ENCODE results near the gene TCF4.

The TCF4 gene

DNA sequence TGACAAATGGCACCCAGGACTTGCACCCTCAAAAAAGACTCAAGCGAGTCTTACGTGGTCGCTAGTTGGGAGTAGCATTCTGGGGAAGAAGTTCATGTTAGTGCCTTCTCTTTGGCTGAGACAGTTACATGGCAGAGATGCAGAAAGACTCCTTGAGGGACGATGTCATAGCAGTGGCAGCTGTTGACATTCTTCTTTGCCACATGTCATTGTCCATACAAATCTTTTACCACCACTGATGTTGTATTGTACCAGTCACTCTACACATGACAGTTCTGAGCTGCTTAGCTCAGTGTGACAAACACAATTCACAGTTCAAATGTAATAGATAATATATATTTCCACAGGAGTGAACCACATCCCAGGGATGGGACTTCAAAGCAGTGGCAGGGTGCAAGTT is 197.1 kb downstream of the TCF4 start:
- no peak for DNase-seq (ENCODE audit: low spot score)

DNA sequence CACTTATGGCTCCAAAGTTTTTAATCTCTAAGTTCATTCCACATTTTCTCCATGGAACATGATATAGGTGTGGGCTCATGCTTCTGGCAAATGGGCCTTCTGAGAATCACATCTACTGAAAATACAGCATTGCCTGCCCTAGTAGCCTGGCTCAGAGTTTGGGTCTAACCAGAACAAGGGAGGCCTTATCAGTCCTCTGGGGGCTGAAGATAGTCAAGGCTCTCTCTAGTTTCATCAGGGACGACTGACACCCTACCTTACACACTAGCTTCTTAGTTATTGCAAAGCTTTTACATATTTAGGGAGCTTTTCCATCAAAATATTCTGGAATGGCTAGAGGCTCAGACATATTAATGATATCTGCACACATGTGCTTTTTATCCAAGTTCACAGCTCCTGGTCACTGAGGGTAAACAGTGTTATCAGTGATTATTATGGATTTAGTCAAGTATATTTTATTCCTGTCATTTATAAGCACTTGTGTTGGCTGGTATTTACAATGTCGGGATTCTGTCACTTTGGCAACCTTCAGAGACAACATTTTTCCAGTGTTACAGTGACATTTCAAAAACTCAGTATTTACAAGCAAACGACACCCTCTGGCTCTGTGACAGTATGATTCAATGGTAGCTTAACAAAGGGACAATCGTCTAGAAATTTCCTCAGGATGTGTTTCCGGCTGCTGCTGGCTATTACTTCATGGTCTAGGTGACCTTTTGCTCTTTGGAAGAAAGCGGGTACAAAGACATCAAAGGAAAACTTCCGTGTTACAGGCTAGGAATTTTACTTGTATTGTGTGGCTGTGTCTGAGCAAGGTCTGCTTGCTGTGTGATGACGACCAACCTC is 200.6 kb downstream of the TCF4 start:
- DNase-seq (ENCODE audit: low spot score), result no peak

GRCh38 chr18:55386545-55386944 is 201.4 kb downstream of the TCF4 start:
- DNase-seq (ENCODE audit: low spot score), result no peak

DNA sequence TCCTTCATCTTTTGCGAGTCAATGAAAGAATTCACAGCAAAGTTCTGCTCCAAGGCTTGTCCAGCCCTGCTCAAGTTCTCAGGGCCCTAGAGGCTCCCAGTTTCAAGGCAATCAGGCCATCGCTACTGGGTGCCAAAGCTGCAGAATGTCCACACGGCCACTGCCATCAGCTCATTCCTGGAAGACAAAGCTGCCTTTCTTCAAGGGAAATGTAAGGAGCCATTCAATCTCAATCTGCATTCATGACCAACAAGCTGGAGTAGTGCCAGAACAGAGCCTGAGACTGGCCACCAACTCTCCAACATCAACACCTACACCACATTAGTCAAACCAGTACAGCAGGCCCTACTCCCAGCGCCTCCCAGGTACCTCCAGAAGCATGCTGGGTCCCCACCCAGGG is 202.2 kb downstream of the TCF4 start:
- DNase-seq (ENCODE audit: low spot score), result no peak

DNA sequence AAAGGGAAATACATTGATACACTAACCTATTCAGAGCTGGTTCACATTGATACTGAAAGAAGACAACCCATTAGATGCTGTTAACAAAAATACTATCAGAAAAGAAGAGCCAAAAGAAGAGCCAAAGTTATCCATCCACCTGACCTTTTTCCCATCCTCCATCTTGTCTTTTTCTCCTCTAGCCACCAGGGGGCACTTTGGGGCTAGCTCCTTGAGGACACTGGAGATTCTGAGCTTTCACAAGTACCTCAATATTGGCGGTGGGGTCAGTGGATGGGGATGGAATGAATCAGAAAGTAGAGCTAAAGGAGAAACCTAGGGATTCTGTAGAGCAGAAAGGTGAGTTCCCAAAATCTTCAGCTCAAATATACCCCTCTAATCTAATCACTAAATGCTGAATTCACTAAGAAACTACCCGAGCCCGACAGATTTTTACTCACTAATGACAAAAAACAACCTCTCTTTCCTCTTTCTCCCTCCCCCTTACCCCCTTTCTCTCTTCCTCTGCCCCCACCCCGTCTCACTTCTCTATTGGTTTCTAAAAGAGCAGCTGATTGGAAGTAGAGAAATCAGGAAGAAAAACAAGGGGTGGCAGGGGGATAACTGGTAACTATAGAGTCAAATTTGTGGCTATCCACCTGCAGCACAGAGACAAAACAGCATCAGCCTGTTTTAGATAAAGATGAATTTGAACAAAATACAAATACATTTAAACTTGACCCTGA is 203.3 kb downstream of the TCF4 start:
- peak; percentile 23 for DNase-seq (ENCODE audit: low spot score)

DNA sequence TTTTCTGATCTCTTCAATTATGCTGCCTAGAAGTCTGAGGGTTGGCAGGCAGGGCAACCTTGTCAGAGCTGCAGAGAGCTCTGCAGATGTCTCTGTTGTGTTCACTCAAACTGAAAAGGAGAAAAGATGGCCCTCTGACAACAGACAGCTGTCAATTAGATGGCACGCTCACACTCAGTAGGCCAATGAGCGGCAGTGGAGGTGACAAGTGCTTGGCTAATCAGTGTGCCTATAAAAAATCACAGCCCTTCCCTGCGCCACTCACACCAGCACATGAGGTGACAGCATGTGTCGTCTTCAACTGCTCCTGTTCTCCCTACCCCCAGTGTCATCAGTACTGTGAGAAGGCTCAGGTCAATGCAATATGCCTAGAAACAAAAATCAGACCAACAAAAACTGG is 203.9 kb downstream of the TCF4 start:
- no peak for DNase-seq (ENCODE audit: low spot score)

- no peak for DNase-seq (ENCODE audit: low spot score)
Measured at GRCh38 chr18:55382277-55382805, 205.7 kb downstream of the TCF4 start.

GRCh38 chr18:55381277-55381676 is 206.7 kb downstream of the TCF4 start:
- DNase-seq (ENCODE audit: low spot score), result no peak

GRCh38 chr18:55380589-55380988 is 207.4 kb downstream of the TCF4 start:
- DNase-seq (ENCODE audit: low spot score), result no peak

GRCh38 chr18:55376387-55376786 is 211.6 kb downstream of the TCF4 start:
- no peak for DNase-seq (ENCODE audit: low spot score)

DNA sequence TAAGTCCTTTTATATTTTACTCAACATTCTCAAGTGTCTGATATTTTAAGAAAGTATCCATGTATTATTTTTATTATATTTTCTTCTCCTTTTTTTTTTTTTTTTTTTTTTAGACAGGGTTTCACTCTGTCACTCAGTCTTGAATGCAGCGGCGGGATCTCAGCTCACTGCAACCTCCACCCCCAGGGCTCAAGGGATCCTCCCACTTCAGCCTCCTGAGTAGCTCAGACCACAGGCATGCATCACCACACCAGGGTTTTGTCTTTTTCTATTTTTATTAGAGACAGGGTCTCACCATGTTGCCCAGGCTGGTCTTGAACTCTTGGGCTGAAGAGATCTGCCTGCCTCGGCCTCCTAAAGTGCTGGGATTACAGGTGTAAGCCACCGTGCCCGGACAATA is 212.1 kb downstream of the TCF4 start:
- DNase-seq (ENCODE audit: low spot score), result no peak

- DNase-seq (ENCODE audit: low spot score), result no peak
Measured at GRCh38 chr18:55374741-55375140, 213.3 kb downstream of the TCF4 start.

DNA sequence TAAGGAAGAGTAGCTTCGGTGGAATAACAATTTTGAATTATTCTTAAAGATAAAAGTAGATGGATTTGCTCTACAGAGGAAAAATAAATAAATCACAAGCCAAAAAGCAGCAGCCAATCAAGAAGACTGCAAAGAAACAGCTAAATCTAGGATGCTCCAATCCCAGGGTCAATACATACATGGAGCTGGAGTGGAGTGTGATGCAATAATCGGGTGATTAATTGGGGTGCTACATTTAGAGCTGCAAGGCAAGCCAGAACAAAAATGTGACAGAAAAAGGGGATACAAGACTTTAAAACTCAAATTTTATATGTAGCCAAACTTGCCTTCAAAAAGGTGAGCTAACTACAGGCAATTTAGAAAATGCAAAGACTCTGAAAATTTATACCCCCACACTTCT is 215.8 kb downstream of the TCF4 start:
- DNase-seq (ENCODE audit: low spot score), result no peak

DNA sequence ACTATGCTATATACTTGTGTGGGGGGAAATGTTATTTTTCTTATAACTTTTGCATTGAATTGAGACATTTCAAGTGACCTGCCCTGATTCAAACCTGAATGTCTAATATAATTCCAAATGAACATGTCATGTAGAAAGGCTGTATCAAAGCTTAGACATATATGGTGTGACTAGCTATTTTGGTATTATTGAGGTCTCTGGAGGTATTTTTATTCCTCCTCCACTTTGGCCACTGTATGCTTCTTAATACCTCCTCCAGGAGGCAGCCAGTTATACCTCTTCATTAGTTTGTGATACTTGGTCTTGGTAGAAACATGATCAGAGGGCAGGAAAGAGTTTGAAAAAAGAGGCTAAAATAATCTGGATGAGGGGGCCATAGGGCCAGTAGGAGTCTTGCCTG is 217.1 kb downstream of the TCF4 start:
- DNase-seq (ENCODE audit: low spot score), result no peak

DNA sequence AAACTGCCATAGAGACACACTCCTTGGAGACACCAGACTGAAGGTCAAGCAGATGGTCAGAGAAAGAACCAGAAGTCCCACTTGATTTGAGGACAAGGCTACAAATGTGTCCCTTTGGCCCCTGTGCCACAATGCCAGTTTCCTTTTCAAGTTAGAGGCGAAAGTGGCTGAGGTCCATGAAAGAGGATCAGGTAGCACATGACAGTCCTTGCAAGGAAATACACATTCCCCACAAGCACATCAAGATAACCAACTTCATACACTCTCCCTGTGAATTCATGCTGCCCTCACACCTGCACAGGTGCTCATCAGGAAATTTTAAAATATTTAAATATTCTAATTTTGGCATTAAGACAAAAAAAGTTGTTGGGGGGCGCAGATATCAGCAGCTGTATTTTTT is 218.6 kb downstream of the TCF4 start:
- DNase-seq (ENCODE audit: low spot score), result no peak

DNA sequence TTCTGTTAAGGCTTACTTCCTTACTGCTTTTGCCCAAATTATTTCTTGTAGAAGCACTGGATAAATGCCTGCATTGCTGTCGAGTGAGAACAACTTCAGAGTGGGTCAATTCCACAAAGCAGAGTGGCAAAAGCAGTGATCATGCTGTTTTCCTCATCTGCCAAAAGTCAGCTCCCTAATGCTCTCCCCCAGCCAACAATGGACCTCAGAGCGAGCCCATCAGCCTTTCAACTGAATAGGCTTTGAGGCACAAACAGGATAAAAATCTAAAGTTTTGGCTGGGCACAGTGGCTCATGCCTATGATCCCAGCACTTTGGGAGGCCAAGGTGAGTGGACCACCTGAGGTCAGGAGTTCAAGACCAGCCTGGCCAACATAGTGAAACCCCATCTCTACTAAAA is 222.7 kb downstream of the TCF4 start:
- DNase-seq (ENCODE audit: low spot score), result no peak

- DNase-seq (ENCODE audit: low spot score), result no peak
Measured at GRCh38 chr18:55362303-55362702, 225.7 kb downstream of the TCF4 start.

GRCh38 chr18:55361492-55362250 is 226.3 kb downstream of the TCF4 start:
- DNase-seq (ENCODE audit: low spot score), result no peak

GRCh38 chr18:55360061-55360460 is 227.9 kb downstream of the TCF4 start:
- no peak for DNase-seq (ENCODE audit: low spot score)

- DNase-seq (ENCODE audit: low spot score), result no peak
Measured at GRCh38 chr18:55356815-55357214, 231.2 kb downstream of the TCF4 start.

DNA sequence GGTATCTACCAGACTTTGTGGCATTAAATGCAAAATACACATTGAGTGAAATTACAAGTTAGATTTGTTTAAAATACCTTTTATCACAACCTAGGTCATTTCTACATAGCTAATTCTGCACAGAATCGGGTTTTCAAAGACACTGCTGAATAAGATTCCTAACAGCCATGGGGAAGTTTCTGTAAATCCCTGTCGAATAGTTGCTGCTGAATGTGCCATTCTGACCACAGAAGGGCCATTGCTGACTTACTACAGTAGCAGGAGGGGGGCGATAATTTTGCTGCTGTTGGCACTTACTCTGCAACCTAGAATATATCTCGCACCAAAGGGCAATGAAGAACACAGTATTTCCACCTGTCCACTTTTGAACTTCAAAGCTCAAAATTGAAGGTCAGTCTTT is 232.8 kb downstream of the TCF4 start:
- no peak for DNase-seq (ENCODE audit: low spot score)

DNA sequence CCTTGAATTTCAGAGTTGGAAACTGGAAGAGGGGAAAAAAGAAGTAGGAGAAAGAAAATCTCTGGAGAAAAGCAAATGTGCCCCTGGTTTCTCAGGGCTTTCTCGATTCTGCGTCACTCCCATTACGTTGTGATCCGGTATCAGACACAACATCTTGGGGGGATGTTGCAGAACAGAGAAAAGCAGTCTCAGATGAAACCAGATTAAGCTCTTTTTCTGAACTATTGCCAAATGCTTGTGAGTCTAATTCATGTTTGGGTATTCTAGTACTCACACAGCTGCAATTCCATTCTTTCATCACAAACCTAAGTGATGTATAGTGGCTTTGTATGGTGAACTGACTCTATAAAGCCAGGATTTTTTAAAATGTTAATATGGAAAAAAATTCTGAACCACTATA is 233.2 kb downstream of the TCF4 start:
- no peak for DNase-seq (ENCODE audit: low spot score)

Measured in SK-N-DZ (cell line).